ENCODE measurements around the gene SLIT1.

Gene SLIT1

GRCh38 chr10:97056003-97056630, 129.6 kb downstream of the SLIT1 start:
- in situ Hi-C loops (cut with HindIII; ENCODE audit: low pct_ligation_motif_present, low sequenced_read_pairs) = no loop called here
- DNase-seq = no peak
- Histone ChIP-seq H3K36me3 (replicated peaks) (no peaks in the 10 kb centered on the region), H3K27me3 (replicated peaks) (no peaks in the 10 kb centered on the region), H3K27ac (no peak overlapping the region), H3K4me3 (ENCODE audit: low read depth, low read length) (no peak overlapping the region)
- no peak for TF ChIP-seq CTCF (IDR thresholded peaks at IDR 0.05; ENCODE audit: low read depth, low read length, missing control alignments)

GRCh38 chr10:97053276-97053675, 132.5 kb downstream of the SLIT1 start:
- no peak for TF ChIP-seq CTCF (IDR thresholded peaks at IDR 0.05; ENCODE audit: low read depth, low read length, missing control alignments)
- Histone ChIP-seq H3K4me3 (ENCODE audit: low read depth, low read length) (no peak overlapping the region), H3K27me3 (replicated peaks) (no peaks in the 10 kb centered on the region), H3K36me3 (replicated peaks) (no peaks in the 10 kb centered on the region), H3K27ac (no peak overlapping the region)
- no peak for DNase-seq
- in situ Hi-C loops (cut with HindIII; ENCODE audit: low pct_ligation_motif_present, low sequenced_read_pairs) = no loop called here

GRCh38 chr10:97050956-97051496, 134.7 kb downstream of the SLIT1 start:
- Histone ChIP-seq H3K27me3 (replicated peaks) (no peaks in the 10 kb centered on the region), H3K27ac (no peak overlapping the region), H3K36me3 (replicated peaks) (no peaks in the 10 kb centered on the region), H3K4me3 (ENCODE audit: low read depth, low read length) (no peak overlapping the region)
- no peak for DNase-seq
- no peak for TF ChIP-seq CTCF (IDR thresholded peaks at IDR 0.05; ENCODE audit: low read depth, low read length, missing control alignments)
- in situ Hi-C loops (cut with HindIII; ENCODE audit: low pct_ligation_motif_present, low sequenced_read_pairs) = no loop called here

GRCh38 chr10:97050205-97050745, 135.5 kb downstream of the SLIT1 start:
- in situ Hi-C loops (cut with HindIII; ENCODE audit: low pct_ligation_motif_present, low sequenced_read_pairs) = no loop called here
- TF ChIP-seq CTCF (IDR thresholded peaks at IDR 0.05; ENCODE audit: low read depth, low read length, missing control alignments) = no peak
- Histone ChIP-seq H3K27ac (no peak overlapping the region), H3K27me3 (replicated peaks) (no peaks in the 10 kb centered on the region), H3K36me3 (replicated peaks) (no peaks in the 10 kb centered on the region), H3K4me3 (ENCODE audit: low read depth, low read length) (no peak overlapping the region)
- DNase-seq = no peak

- H3K36me3 ChIP-seq (replicated peaks) = no peaks in the 10 kb centered on the region
- in situ Hi-C loops (cut with HindIII; ENCODE audit: low pct_ligation_motif_present, low sequenced_read_pairs) = no loop called here
- no peak overlapping the region for H3K4me3 ChIP-seq (ENCODE audit: low read depth, low read length)
- no peak for TF ChIP-seq CTCF (IDR thresholded peaks at IDR 0.05; ENCODE audit: low read depth, low read length, missing control alignments)
- H3K27ac ChIP-seq = no peak overlapping the region
- no peak for DNase-seq
- H3K27me3 ChIP-seq (replicated peaks) = no peaks in the 10 kb centered on the region
These were observed 136.1 kb downstream of the SLIT1 start for GRCh38 chr10:97049670-97050069.

Data from brain microvascular endothelial cell (primary cell).